Kidney (tissue), 14 donors: ENCODE data around the gene TGFB2. TPM values are rescaled to one million over a fixed set of nuclear protein-coding genes. Genes with fewer than 3 reads are reported as not detected.
A peak's percentile ranks its signal among the peaks of the same experiment; 100 is the strongest.

Experiments used
- DNase-seq, 5 donors: peaks; one replicate each; pipeline ENCODE4 v3.0.0-alpha.2; 2013 to 2020
- FAIRE-seq: peaks from 2 replicates; lab custom pipeline; 2012; peaks lifted over from hg19 to GRCh38; lab: Jason Lieb, UNC
- H3K27ac ChIP-seq, 2 donors: one replicate each; pipeline ENCODE4 v1.7.0; 2013; ENCODE audit warnings: low read depth in 2 of 2, low read length in 2 of 2, inconsistent platforms in 1 of 2
- H3K27me3 ChIP-seq: one replicate; pipeline ENCODE4 v1.7.1; 2013; ENCODE audit warnings: low read length, inconsistent platforms; ENCODE audit not compliant: control insufficient read depth, insufficient read depth
- H3K36me3 ChIP-seq, 3 donors: one replicate each; pipeline versions ENCODE4 v1.7.0 to v1.7.1; 2013; ENCODE audit warnings: low read length in 3 of 3, control low read depth in 1 of 3, inconsistent platforms in 1 of 3; ENCODE audit not compliant: insufficient read depth in 3 of 3, control insufficient read depth in 2 of 3
- H3K4me1 ChIP-seq, 3 donors: one replicate each; pipeline versions ENCODE4 v1.7.0 to v1.7.1; 2013; ENCODE audit warnings: low read length in 3 of 3, inconsistent platforms in 1 of 3, low read depth in 1 of 3; ENCODE audit not compliant: control insufficient read depth in 2 of 3, insufficient read depth in 2 of 3
- H3K4me3 ChIP-seq, 3 donors: one replicate each; pipeline versions ENCODE4 v1.7.0 to v1.8.1; 2013; ENCODE audit warnings: low read length in 3 of 3, control low read depth in 1 of 3, inconsistent platforms in 1 of 3
- H3K9ac ChIP-seq, 3 donors: one replicate each; pipeline versions ENCODE4 v1.7.0 to v1.7.1; 2013; ENCODE audit warnings: low read length in 3 of 3, control low read depth in 1 of 3, inconsistent platforms in 1 of 3
- H3K9me3 ChIP-seq, 3 donors: one replicate each; pipeline versions ENCODE4 v1.7.0 to v1.7.1; 2013; ENCODE audit warnings: low read length in 3 of 3, control low read depth in 1 of 3, inconsistent platforms in 1 of 3; ENCODE audit not compliant: control insufficient read depth in 2 of 3, insufficient read depth in 1 of 3
- intact Hi-C: fragments of 100-400 bp; cut with DNase I; formaldehyde crosslinking; loops from one replicate; pipeline ENCODE4 v1.11.1; 2022
- polyA plus RNA-seq: library from polyadenylated mRNA; stranded (reverse); fragments of 350-450 nt; fragmentation: Illumina TruSeq; extraction: RNeasy Lipid Tissue Mini Kit (QIAGEN cat#74804); gene quantifications from one replicate; pipeline ENCODE4 v1.2.3, GENCODE V29; 2014; ENCODE audit warnings: low read depth, low replicate concordance; ENCODE audit not compliant: insufficient read depth
- total RNA-seq: library from RNA; stranded (reverse); fragmentation: NEBNext Ultra II Directional; extraction: Animal tissue kit (Norgen Biotek cat#: 25700); gene quantifications from one replicate; pipeline ENCODE4 v1.2.1, GENCODE V29; 2021
- TF ChIP-seq, protein P1 (sequence below): IDR thresholded peaks from 3 replicates; pipeline ENCODE4 v1.5.1; 2012; ENCODE audit warnings: mild to moderate bottlenecking, moderate library complexity, borderline replicate concordance; ENCODE audit not compliant: insufficient read depth; ENCODE audit errors: extremely low read depth
- donor health status: control.
- donor health status: control.
- donor health status: control.
- donor health status: control.
- donor health status: control.
- donor health status: DM: yes; HTN: yes; CAD: no.
- donor health status: Normal renal cell carcinoma (clear cell type).

Gene TGFB2
- total and polyA plus RNA-seq, 2 donors from 2014 or later: 1.4 to 12.2 TPM

DNA sequence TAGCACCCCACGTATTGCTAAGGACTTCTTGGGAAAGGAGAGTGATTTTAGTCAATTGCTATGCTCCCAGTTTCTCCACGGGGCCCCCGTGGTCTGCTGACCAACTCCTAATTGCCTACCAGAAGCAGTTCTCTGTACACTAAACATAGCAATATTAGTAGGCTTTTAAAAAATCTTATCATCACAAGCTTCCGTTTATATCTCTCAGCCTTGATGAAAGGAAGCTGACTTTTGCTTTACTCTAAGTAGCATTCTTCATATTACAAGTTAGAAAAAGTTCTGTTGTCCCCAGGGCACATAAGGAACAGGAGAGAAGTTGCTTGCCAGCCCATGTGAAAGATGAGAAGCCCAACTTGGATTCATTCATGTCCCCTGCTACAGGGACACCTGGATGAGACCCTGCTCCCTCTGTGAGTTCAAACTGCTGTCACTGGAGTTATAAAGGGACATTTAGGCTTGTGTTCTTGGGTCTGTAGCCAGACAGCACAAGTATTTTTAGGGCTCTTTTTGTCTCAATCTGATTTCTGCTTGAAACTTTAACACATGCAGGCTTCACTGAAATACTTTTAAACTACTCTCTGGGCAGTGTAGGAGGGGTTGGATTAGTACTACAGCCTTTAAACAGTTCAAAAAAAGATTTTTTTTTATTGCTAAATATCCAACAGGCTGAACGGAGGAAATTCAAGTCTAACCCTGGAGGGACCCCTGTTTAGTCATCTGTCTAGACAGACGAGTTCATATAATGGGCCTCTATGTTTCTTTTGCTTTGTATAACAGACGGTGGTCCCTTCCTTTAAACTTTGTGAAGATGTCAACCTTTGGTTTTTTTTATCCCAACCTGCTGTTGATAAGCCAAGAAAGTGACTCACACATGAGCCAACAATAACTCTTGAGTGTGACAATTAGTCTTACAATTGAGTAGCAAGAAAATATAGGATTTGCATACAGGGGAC is 29.5 kb downstream of the TGFB2 start:
- H3K4me3 ChIP-seq: no peak overlapping the region
- H3K9ac ChIP-seq: no peak overlapping the region
- no peaks in the 10 kb centered on the region for H3K36me3 ChIP-seq
- peak in 3 of 5 donors; percentile 33 to 64 (median 62) for DNase-seq
- no peak for FAIRE-seq
- H3K27ac ChIP-seq: no peak overlapping the region
- peaks cover 5 to 18% (median 7%) of the 10 kb centered on the region in 3 donors for H3K4me1 ChIP-seq
- intact Hi-C loops: no loop called here
- H3K9me3 ChIP-seq: no peaks in the 10 kb centered on the region
- TF ChIP-seq, protein P1, sequence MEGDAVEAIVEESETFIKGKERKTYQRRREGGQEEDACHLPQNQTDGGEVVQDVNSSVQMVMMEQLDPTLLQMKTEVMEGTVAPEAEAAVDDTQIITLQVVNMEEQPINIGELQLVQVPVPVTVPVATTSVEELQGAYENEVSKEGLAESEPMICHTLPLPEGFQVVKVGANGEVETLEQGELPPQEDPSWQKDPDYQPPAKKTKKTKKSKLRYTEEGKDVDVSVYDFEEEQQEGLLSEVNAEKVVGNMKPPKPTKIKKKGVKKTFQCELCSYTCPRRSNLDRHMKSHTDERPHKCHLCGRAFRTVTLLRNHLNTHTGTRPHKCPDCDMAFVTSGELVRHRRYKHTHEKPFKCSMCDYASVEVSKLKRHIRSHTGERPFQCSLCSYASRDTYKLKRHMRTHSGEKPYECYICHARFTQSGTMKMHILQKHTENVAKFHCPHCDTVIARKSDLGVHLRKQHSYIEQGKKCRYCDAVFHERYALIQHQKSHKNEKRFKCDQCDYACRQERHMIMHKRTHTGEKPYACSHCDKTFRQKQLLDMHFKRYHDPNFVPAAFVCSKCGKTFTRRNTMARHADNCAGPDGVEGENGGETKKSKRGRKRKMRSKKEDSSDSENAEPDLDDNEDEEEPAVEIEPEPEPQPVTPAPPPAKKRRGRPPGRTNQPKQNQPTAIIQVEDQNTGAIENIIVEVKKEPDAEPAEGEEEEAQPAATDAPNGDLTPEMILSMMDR: no peak
- H3K27me3 ChIP-seq: no peaks in the 10 kb centered on the region

DNA sequence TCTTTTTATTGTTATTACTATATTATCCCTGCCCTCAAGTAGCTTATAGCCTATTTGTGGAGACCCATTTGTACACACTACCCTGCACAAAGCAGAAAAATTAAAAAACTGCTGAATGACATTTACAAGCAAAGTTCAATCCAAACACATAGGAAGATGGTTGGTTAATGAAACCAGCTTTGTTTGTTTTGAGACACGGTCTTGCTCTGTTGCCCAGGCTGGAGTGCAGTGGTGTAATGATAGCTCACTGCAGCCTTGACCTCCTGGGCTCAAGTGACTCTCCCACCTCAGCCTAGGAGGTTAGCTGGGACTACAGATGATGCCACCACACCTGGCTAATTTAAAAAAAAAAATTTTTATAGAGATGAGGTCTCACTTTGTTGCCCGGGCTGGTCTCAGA is 31.6 kb downstream of the TGFB2 start:
- intact Hi-C loops: no loop called here
- TF ChIP-seq, protein P1: no peak
- H3K27me3 ChIP-seq: no peaks in the 10 kb centered on the region
- no peak overlapping the region for H3K4me3 ChIP-seq
- H3K36me3 ChIP-seq: no peaks in the 10 kb centered on the region
- no peaks in the 10 kb centered on the region for H3K9me3 ChIP-seq
- H3K9ac ChIP-seq: no peak overlapping the region
- H3K27ac ChIP-seq: no peak overlapping the region
- no peak for FAIRE-seq
- peak in 1 of 5 donors; percentile 24 for DNase-seq
- H3K4me1 ChIP-seq: peaks cover 7 to 22% (median 9%) of the 10 kb centered on the region in 3 donors

DNA sequence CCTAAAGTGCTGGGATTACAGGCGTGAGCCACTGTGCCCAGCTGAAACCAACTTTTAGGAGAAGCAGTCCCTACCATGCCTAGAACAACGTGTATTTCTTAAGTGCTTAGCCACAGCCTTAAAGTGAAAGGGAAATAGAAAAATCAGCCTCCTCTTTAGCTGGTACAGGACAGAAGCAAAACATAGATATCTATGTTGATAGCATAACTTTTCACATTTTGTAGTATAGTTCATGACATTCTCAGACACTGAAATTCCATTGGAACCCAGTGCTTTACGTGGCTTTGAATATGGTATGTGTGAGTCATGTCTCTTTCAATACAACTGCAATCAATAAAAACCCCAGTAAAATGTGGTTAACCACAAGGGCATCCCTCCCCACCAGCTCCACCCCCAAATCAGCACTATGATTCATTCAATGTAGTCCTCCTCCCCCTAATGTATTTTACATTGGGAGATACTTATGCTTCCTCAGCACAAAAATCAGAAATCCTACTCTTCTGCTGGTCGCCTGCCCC is 32.1 kb downstream of the TGFB2 start:
- Histone ChIP-seq H3K4me1 (peaks cover 4 to 20% (median 6%) of the 10 kb centered on the region in 3 donors), H3K9ac (no peak overlapping the region)
- intact Hi-C loops: no loop called here

More for the DNA sequence above, 32.1 kb downstream of the TGFB2 start:
- H3K27ac ChIP-seq: no peak overlapping the region
- H3K4me3 ChIP-seq: no peak overlapping the region
- H3K36me3 ChIP-seq: no peaks in the 10 kb centered on the region
- TF ChIP-seq, protein P1: no peak
- H3K9me3 ChIP-seq: no peaks in the 10 kb centered on the region
- H3K27me3 ChIP-seq: no peaks in the 10 kb centered on the region
- DNase-seq: no peak
- FAIRE-seq: no peak
